BE2C (cell line): Measurements from ENCODE around the gene UBL3.

Experiments
- DNase-seq: peaks from one replicate; pipeline ENCODE4 v3.0.0-alpha.2; 2020
- H3K27me3 ChIP-seq: fragments of 250-450 bp; sonication (Bioruptor Pico); 2 replicates; pipeline ENCODE4 v1.5.1; 2020; ENCODE audit warnings: mild to moderate bottlenecking
- H3K36me3 ChIP-seq: fragments of 250-450 bp; sonication (Bioruptor Pico); 2 replicates; pipeline ENCODE4 v1.5.1; 2020; ENCODE audit warnings: mild to moderate bottlenecking
- H3K4me1 ChIP-seq: fragments of 250-450 bp; sonication (Bioruptor Pico); 2 replicates; pipeline ENCODE4 v1.5.1; 2020
- H3K4me3 ChIP-seq: 2 replicates; pipeline ENCODE4 v1.5.1; 2011; ENCODE audit warnings: low read depth, low read length
- H3K9me3 ChIP-seq: fragments of 250-450 bp; sonication (Bioruptor Pico); 2 replicates; pipeline ENCODE4 v1.5.1; 2020
- TF ChIP-seq, protein P1 (sequence below): IDR thresholded peaks from 2 replicates; pipeline ENCODE4 v1.5.1; 2012; ENCODE audit warnings: mild to moderate bottlenecking, low read depth, low read length

Gene UBL3

DNA sequence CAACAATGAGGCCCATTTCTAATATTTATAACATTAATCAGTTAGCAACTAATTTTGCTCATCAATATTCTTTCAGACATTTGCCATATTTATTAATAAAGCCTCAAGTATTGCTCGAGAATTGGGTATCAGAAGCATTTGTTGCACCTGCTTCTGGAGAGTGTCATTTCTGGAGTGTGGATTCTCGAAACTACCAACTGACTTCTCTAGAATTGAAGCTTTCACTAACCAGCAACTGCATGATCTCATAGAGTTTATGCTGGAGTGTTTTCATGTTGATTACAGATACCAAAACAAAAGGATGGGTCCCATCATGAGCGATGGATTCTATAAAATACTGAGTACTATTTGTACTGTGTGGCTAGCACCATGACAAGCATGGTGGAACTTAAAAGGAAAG is 133.9 kb downstream of the UBL3 start:
- Histone ChIP-seq H3K36me3 (no peaks in the 10 kb centered on the region), H3K4me3 (no peak overlapping the region), H3K9me3 (peaks cover 4% of the 10 kb centered on the region; the same call in 1 of the 2 replicates), H3K4me1 (no peaks in the 10 kb centered on the region), H3K27me3 (no peaks in the 10 kb centered on the region)
- no peak for DNase-seq
- TF ChIP-seq, protein P1, sequence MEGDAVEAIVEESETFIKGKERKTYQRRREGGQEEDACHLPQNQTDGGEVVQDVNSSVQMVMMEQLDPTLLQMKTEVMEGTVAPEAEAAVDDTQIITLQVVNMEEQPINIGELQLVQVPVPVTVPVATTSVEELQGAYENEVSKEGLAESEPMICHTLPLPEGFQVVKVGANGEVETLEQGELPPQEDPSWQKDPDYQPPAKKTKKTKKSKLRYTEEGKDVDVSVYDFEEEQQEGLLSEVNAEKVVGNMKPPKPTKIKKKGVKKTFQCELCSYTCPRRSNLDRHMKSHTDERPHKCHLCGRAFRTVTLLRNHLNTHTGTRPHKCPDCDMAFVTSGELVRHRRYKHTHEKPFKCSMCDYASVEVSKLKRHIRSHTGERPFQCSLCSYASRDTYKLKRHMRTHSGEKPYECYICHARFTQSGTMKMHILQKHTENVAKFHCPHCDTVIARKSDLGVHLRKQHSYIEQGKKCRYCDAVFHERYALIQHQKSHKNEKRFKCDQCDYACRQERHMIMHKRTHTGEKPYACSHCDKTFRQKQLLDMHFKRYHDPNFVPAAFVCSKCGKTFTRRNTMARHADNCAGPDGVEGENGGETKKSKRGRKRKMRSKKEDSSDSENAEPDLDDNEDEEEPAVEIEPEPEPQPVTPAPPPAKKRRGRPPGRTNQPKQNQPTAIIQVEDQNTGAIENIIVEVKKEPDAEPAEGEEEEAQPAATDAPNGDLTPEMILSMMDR, result no peak
